PC-9 (cell line): ENCODE results near the gene LRRTM3. TPM values are rescaled to one million over a fixed set of nuclear protein-coding genes. Genes with fewer than 3 reads are reported as not detected.

Experiments used
- BruUV-seq: library from RNA; stranded (reverse); fragments of 400-500 nt; replicated peaks from 2 replicates; lab custom pipeline; 2021; lab: Mats Ljungman, UMichigan
- CTCF ChIA-PET: fragments of 300-600 bp; sonication (Branson Sonifier 250); formaldehyde crosslinking; loops from one replicate; lab custom pipeline; 2022; ENCODE audit warnings: antibody characterized with exemption; lab: Charles Lee
- POLR2A ChIA-PET: fragments of 300-600 bp; sonication (Branson Sonifier 250); formaldehyde crosslinking; loops from one replicate; lab custom pipeline; 2022; ENCODE audit warnings: antibody characterized with exemption; ENCODE audit not compliant: unreplicated experiment; lab: Charles Lee
- DNase-seq, 2 experiments: peaks; one replicate each; pipeline versions ENCODE4 v3.0.0 to v3.0.0-alpha.2; 2015 to 2022; ENCODE audit warnings: mixed read lengths in 1 of 2
- H2AFZ ChIP-seq: fragments of 200-600 bp; sonication (generic); 2 replicates; pipeline ENCODE4 v1.8.1; 2017; ENCODE audit warnings: antibody characterized with exemption
- H3F3A ChIP-seq: fragments of 200-600 bp; sonication (generic); 2 replicates; pipeline ENCODE4 v1.8.1; 2017; ENCODE audit warnings: antibody characterized with exemption, mild to moderate bottlenecking, low read depth; ENCODE audit not compliant: insufficient read depth
- H3K27ac ChIP-seq: fragments of 200-600 bp; sonication (generic); 2 replicates; pipeline ENCODE4 v1.6.1; 2016; ENCODE audit warnings: mixed run types
- H3K27me3 ChIP-seq: fragments of 200-600 bp; sonication (generic); 2 replicates; pipeline ENCODE4 v1.6.1; 2016; ENCODE audit warnings: low read depth, mixed run types; ENCODE audit not compliant: insufficient read depth
- H3K36me3 ChIP-seq: fragments of 200-600 bp; sonication (generic); 2 replicates; pipeline ENCODE4 v1.6.1; 2016; ENCODE audit warnings: low read depth, mixed run types
- H3K4me1 ChIP-seq: fragments of 200-600 bp; sonication (generic); replicated peaks from 2 replicates; pipeline ENCODE4 v1.6.1; 2016; ENCODE audit warnings: mixed run types; ENCODE audit not compliant: insufficient read depth
- H3K4me2 ChIP-seq: fragments of 200-600 bp; sonication (generic); 2 replicates; pipeline ENCODE4 v1.6.1; 2017; ENCODE audit warnings: mixed run types
- H3K4me3 ChIP-seq: fragments of 200-600 bp; sonication (generic); 2 replicates; pipeline ENCODE4 v1.6.1; 2016; ENCODE audit warnings: mixed run types
- H3K79me2 ChIP-seq: fragments of 200-600 bp; sonication (generic); 2 replicates; pipeline ENCODE4 v1.6.1; 2017; ENCODE audit warnings: low read depth, mixed run types
- H3K9me2 ChIP-seq: fragments of 200-600 bp; sonication (generic); 2 replicates; pipeline ENCODE4 v1.8.1; 2017; ENCODE audit warnings: mild to moderate bottlenecking; ENCODE audit not compliant: insufficient read depth
- H3K9me3 ChIP-seq: fragments of 200-600 bp; sonication (generic); 2 replicates; pipeline ENCODE4 v1.8.1; 2016; ENCODE audit warnings: low read depth; ENCODE audit not compliant: insufficient read depth
- H4K20me1 ChIP-seq: fragments of 200-600 bp; sonication (generic); 2 replicates; pipeline ENCODE4 v1.8.1; 2017; ENCODE audit not compliant: insufficient read depth
- EZH2 ChIP-seq: fragments of 200-600 bp; sonication (generic); IDR thresholded peaks from 2 replicates; pipeline ENCODE4 v1.8.0; 2017; ENCODE audit warnings: antibody characterized with exemption, low read depth
- intact Hi-C: fragments of 100-400 bp; cut with micrococcal nuclease; formaldehyde crosslinking; loops from one replicate; pipeline ENCODE4 v1.10.0; 2022; ENCODE audit not compliant: unreplicated experiment
- total RNA-seq: library from RNA; stranded (reverse); gene quantifications from 2 replicates; pipeline ENCODE4 v1.2.3, GENCODE V29; 2021
- TF ChIP-seq, protein P1 (sequence below): fragments of 200-600 bp; sonication (generic); conservative IDR thresholded peaks from 2 replicates; pipeline ENCODE4 v1.6.1; 2017; ENCODE audit warnings: mixed run types, antibody characterized with exemption, mild to moderate bottlenecking, moderate library complexity

LRRTM3 gene
- total RNA-seq, 1 experiment from 2014 or later: not detected

DNA sequence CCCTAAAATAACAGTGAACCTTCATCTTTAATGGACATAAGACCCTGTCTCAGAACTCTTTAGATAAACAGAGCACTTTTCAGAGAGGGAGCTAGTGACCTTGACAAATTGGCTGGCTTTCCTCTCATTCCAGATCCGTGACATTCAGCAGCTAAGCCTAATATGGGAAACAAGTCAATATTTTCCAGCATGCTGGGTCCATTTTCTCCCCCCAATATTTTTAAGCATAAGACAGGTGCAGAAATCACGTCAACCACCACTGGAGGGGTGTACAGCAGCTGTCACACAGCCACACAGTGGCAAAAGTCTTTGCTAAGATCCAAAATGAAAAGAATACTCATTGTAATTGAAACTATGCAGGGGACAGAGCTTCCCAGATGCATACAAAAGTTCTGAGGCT, 26.1 kb downstream of the LRRTM3 start:
- Histone ChIP-seq H3K4me2 (no peak overlapping the region), H3F3A (no peaks in the 10 kb centered on the region), H3K27me3 (no peaks in the 10 kb centered on the region), H2AFZ (no peak overlapping the region), H4K20me1 (no peaks in the 10 kb centered on the region), H3K4me1 (no peaks in the 10 kb centered on the region), H3K79me2 (no peaks in the 10 kb centered on the region), H3K4me3 (no peak overlapping the region), H3K36me3 (no peaks in the 10 kb centered on the region), H3K27ac (no peak overlapping the region), H3K9me3 (no peaks in the 10 kb centered on the region), H3K9me2 (no peaks in the 10 kb centered on the region)
- no peak for DNase-seq
- ChIA-PET POLR2A (no interaction called here), CTCF (no interaction called here)
- TF ChIP-seq, protein P1, sequence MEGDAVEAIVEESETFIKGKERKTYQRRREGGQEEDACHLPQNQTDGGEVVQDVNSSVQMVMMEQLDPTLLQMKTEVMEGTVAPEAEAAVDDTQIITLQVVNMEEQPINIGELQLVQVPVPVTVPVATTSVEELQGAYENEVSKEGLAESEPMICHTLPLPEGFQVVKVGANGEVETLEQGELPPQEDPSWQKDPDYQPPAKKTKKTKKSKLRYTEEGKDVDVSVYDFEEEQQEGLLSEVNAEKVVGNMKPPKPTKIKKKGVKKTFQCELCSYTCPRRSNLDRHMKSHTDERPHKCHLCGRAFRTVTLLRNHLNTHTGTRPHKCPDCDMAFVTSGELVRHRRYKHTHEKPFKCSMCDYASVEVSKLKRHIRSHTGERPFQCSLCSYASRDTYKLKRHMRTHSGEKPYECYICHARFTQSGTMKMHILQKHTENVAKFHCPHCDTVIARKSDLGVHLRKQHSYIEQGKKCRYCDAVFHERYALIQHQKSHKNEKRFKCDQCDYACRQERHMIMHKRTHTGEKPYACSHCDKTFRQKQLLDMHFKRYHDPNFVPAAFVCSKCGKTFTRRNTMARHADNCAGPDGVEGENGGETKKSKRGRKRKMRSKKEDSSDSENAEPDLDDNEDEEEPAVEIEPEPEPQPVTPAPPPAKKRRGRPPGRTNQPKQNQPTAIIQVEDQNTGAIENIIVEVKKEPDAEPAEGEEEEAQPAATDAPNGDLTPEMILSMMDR: no peak
- no peak for TF ChIP-seq EZH2
- intact Hi-C loops: no loop called here
- BruUV-seq: no TSS peak

DNA sequence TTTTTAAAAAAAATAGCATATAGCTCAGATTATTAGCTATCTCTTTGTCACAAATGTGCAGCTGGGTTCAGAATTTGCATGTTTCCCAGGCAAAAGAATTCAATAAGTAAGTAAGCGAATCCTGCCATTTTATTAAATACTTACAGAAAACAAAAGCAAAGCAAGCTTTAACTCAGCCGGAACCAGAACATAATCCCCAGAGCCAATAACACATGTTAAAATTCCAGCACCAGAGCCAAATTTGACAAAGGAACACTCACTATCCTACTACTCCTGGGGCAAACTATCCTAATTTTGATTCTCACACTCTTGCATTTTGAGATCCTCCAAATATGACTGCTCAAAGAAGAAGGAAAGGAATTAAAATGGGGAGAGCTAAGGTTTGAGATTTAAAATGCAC, 32.6 kb downstream of the LRRTM3 start:
- Histone ChIP-seq H3K4me2 (no peak overlapping the region), H3K4me1 (no peaks in the 10 kb centered on the region), H3K4me3 (no peak overlapping the region), H3K36me3 (no peaks in the 10 kb centered on the region), H3K27ac (no peak overlapping the region), H3K9me3 (no peaks in the 10 kb centered on the region), H2AFZ (no peak overlapping the region), H4K20me1 (no peaks in the 10 kb centered on the region), H3K27me3 (no peaks in the 10 kb centered on the region), H3K9me2 (no peaks in the 10 kb centered on the region), H3F3A (no peaks in the 10 kb centered on the region), H3K79me2 (no peaks in the 10 kb centered on the region)
- intact Hi-C loops: no loop called here
- BruUV-seq: no TSS peak
- TF ChIP-seq EZH2: no peak
- TF ChIP-seq, protein P1: no peak
- ChIA-PET POLR2A (no interaction called here), CTCF (no interaction called here)
- DNase-seq: no peak

DNA sequence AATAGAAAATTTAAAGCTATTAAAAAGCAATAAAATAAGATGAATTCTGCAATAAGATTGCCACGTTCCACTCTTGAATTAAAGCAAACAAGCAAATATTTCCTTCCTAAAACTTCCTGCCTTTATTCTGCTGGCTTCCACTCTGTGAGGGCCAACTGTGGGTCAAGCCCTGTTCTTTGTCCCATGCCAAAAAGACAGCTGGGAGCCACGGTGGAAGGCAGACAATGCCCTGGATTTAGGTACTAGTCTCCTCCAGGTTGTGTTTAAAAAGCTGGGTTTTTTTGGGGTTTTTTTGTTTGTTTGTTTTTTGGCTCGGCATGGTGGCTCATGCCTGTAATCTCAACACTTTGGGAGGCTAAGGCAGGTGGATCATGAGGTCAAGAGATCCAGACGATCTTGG, 39.1 kb downstream of the LRRTM3 start:
- TF ChIP-seq EZH2: no peak
- TF ChIP-seq, protein P1: no peak
- no peaks in the 10 kb centered on the region for H3K9me2 ChIP-seq
- intact Hi-C loops: no loop called here
- POLR2A ChIA-PET: no interaction called here
- CTCF ChIA-PET: no interaction called here
- no peaks in the 10 kb centered on the region for H4K20me1 ChIP-seq
- H2AFZ ChIP-seq: no peak overlapping the region
- H3K36me3 ChIP-seq: no peaks in the 10 kb centered on the region
- H3K9me3 ChIP-seq: no peaks in the 10 kb centered on the region
- no peak for DNase-seq
- no peaks in the 10 kb centered on the region for H3K79me2 ChIP-seq
- no peaks in the 10 kb centered on the region for H3K4me1 ChIP-seq
- no peaks in the 10 kb centered on the region for H3F3A ChIP-seq
- no peak overlapping the region for H3K4me3 ChIP-seq
- no peak overlapping the region for H3K4me2 ChIP-seq
- H3K27ac ChIP-seq: no peak overlapping the region
- no peaks in the 10 kb centered on the region for H3K27me3 ChIP-seq
- no TSS peak for BruUV-seq
